ENCODE results near the gene SLC2A9.
"Not testable (repeated sequence)": the region's sequence is repeated elsewhere in the genome, so short reads cannot be mapped to it uniquely, and the experiment has no call there.

The SLC2A9 gene

GRCh38 chr4:9913846-9914245, 107.5 kb downstream of the SLC2A9 start:
- Histone ChIP-seq H3K36me3 (ENCODE audit: control insufficient read depth, insufficient read depth, low read length) (no peaks in the 10 kb centered on the region), H3K27me3 (replicated peaks; ENCODE audit: control insufficient read depth, insufficient read depth, low read length) (no peaks in the 10 kb centered on the region), H3K4me3 (replicated peaks; ENCODE audit: low read depth, low read length) (no peak overlapping the region)
- no peak for TF ChIP-seq CTCF (IDR thresholded peaks at IDR 0.05; ENCODE audit: insufficient read depth, low read length, poor library complexity, severe bottlenecking)
- DNase-seq (ENCODE audit: extremely low read depth, insufficient read length) = no peak

GRCh38 chr4:9906996-9907395, 114.3 kb downstream of the SLC2A9 start:
- no peak overlapping the region for H3K4me3 ChIP-seq (replicated peaks; ENCODE audit: low read depth, low read length)
- H3K36me3 ChIP-seq (ENCODE audit: control insufficient read depth, insufficient read depth, low read length) = no peaks in the 10 kb centered on the region
- TF ChIP-seq CTCF (IDR thresholded peaks at IDR 0.05; ENCODE audit: insufficient read depth, low read length, poor library complexity, severe bottlenecking) = no peak
- H3K27me3 ChIP-seq (replicated peaks; ENCODE audit: control insufficient read depth, insufficient read depth, low read length) = no peaks in the 10 kb centered on the region
- DNase-seq (ENCODE audit: extremely low read depth, insufficient read length) = no peak

GRCh38 chr4:9904976-9905587, 116.2 kb downstream of the SLC2A9 start:
- H3K4me3 ChIP-seq (replicated peaks; ENCODE audit: low read depth, low read length) = no peak overlapping the region
- H3K36me3 ChIP-seq (ENCODE audit: control insufficient read depth, insufficient read depth, low read length) = no peaks in the 10 kb centered on the region
- no peak for TF ChIP-seq CTCF (IDR thresholded peaks at IDR 0.05; ENCODE audit: insufficient read depth, low read length, poor library complexity, severe bottlenecking)
- no peaks in the 10 kb centered on the region for H3K27me3 ChIP-seq (replicated peaks; ENCODE audit: control insufficient read depth, insufficient read depth, low read length)
- no peak for DNase-seq (ENCODE audit: extremely low read depth, insufficient read length)

- DNase-seq (ENCODE audit: extremely low read depth, insufficient read length) = no peak
- Histone ChIP-seq H3K4me3 (replicated peaks; ENCODE audit: low read depth, low read length) (no peak overlapping the region), H3K36me3 (ENCODE audit: control insufficient read depth, insufficient read depth, low read length) (no peaks in the 10 kb centered on the region), H3K27me3 (replicated peaks; ENCODE audit: control insufficient read depth, insufficient read depth, low read length) (no peaks in the 10 kb centered on the region)
- TF ChIP-seq CTCF (IDR thresholded peaks at IDR 0.05; ENCODE audit: insufficient read depth, low read length, poor library complexity, severe bottlenecking) = no peak
Measured at GRCh38 chr4:9903317-9903716, 118.0 kb downstream of the SLC2A9 start.

GRCh38 chr4:9901257-9901656, 120.0 kb downstream of the SLC2A9 start:
- Histone ChIP-seq H3K36me3 (ENCODE audit: control insufficient read depth, insufficient read depth, low read length) (no peaks in the 10 kb centered on the region), H3K27me3 (replicated peaks; ENCODE audit: control insufficient read depth, insufficient read depth, low read length) (no peaks in the 10 kb centered on the region), H3K4me3 (replicated peaks; ENCODE audit: low read depth, low read length) (no peak overlapping the region)
- no peak for TF ChIP-seq CTCF (IDR thresholded peaks at IDR 0.05; ENCODE audit: insufficient read depth, low read length, poor library complexity, severe bottlenecking)
- no peak for DNase-seq (ENCODE audit: extremely low read depth, insufficient read length)

- not testable (repeated sequence) for H3K27me3 ChIP-seq (replicated peaks; ENCODE audit: control insufficient read depth, insufficient read depth, low read length); H3K36me3 ChIP-seq (ENCODE audit: control insufficient read depth, insufficient read depth, low read length); H3K4me3 ChIP-seq (replicated peaks; ENCODE audit: low read depth, low read length); DNase-seq (ENCODE audit: extremely low read depth, insufficient read length)
Measured at GRCh38 chr4:9900633-9901032, 120.7 kb downstream of the SLC2A9 start.
